Upper lobe of right lung (tissue), 1 donor: ENCODE results near the gene HRK. TPM values are rescaled to one million over a fixed set of nuclear protein-coding genes. Genes with fewer than 3 reads are reported as not detected.

Experiments used
- ATAC-seq: fragments of 200-7000 bp; cut with Tn5 transposase; one replicate; pipeline ENCODE4 v1.9.1; 2020; ENCODE audit warnings: mild to moderate bottlenecking, moderate library complexity
- DNase-seq: peaks from one replicate; pipeline ENCODE4 v3.0.0-alpha.2; 2020
- H3K27ac ChIP-seq: fragments of 200-600 bp; one replicate; pipeline ENCODE4 v1.8.0; 2022
- H3K27me3 ChIP-seq: fragments of 200-600 bp; one replicate; pipeline ENCODE4 v1.8.0; 2022; ENCODE audit warnings: mild to moderate bottlenecking
- H3K36me3 ChIP-seq: fragments of 200-600 bp; one replicate; pipeline ENCODE4 v1.8.0; 2022
- H3K4me1 ChIP-seq: fragments of 200-600 bp; one replicate; pipeline ENCODE4 v1.8.0; 2022
- H3K4me3 ChIP-seq: fragments of 200-600 bp; one replicate; pipeline ENCODE4 v1.8.0; 2022; ENCODE audit warnings: mild to moderate bottlenecking
- H3K9me3 ChIP-seq: fragments of 200-600 bp; one replicate; pipeline ENCODE4 v1.8.0; 2022
- CTCF ChIP-seq: fragments of 200-600 bp; IDR thresholded peaks from one replicate; pipeline ENCODE4 v1.8.0; 2022; ENCODE audit warnings: antibody characterized with exemption
- intact Hi-C: fragments of 100-400 bp; cut with DNase I; formaldehyde crosslinking; loops from one replicate; pipeline ENCODE4 v1.11.0; 2022
- total RNA-seq: library from RNA; stranded (reverse); fragmentation: NEBNext Ultra II Directional; extraction: Animal tissue kit (Norgen Biotek cat#: 25700); gene quantifications from one replicate; pipeline ENCODE4 v1.2.1, GENCODE V29; 2021
- donor health status: DM: no; HTN: yes; CAD: no; lungs with severe emphysema.

HRK gene
- total RNA-seq, 1 donor from 2014 or later = not detected

GRCh38 chr12:116839287-116839830 lies 41.9 kb downstream of the HRK start:
- ATAC-seq (no peak), DNase-seq (no peak)
- Histone ChIP-seq H3K27ac (no peak overlapping the region), H3K36me3 (no peaks in the 10 kb centered on the region), H3K9me3 (no peaks in the 10 kb centered on the region), H3K4me1 (no peaks in the 10 kb centered on the region), H3K27me3 (no peaks in the 10 kb centered on the region), H3K4me3 (no peak overlapping the region)
- no peak for TF ChIP-seq CTCF
- intact Hi-C loops = no loop called here

- no peak for TF ChIP-seq CTCF
Observed at GRCh38 chr12:116838365-116838764, 42.9 kb downstream of the HRK start.

GRCh38 chr12:116837097-116837496 lies 44.1 kb downstream of the HRK start:
- DNase-seq (no peak), ATAC-seq (no peak)
- intact Hi-C loops = no loop called here
- Histone ChIP-seq H3K9me3 (no peaks in the 10 kb centered on the region), H3K27ac (no peak overlapping the region), H3K4me1 (no peaks in the 10 kb centered on the region), H3K4me3 (no peak overlapping the region), H3K27me3 (no peaks in the 10 kb centered on the region), H3K36me3 (no peaks in the 10 kb centered on the region)
- no peak for TF ChIP-seq CTCF

More at GRCh38 chr12:116838365-116838764, 42.9 kb downstream of the HRK start:
- DNase-seq (no peak), ATAC-seq (no peak)
- no peaks in the 10 kb centered on the region for H3K4me1 ChIP-seq
- H3K27ac ChIP-seq = no peak overlapping the region
- H3K27me3 ChIP-seq = no peaks in the 10 kb centered on the region
- H3K9me3 ChIP-seq = no peaks in the 10 kb centered on the region
- intact Hi-C loops = no loop called here
- H3K36me3 ChIP-seq = no peaks in the 10 kb centered on the region
- H3K4me3 ChIP-seq = no peak overlapping the region

GRCh38 chr12:116835484-116835883 lies 45.8 kb downstream of the HRK start:
- intact Hi-C loops = no loop called here
- no peaks in the 10 kb centered on the region for H3K9me3 ChIP-seq
- TF ChIP-seq CTCF = no peak
- no peaks in the 10 kb centered on the region for H3K4me1 ChIP-seq
- no peaks in the 10 kb centered on the region for H3K27me3 ChIP-seq
- ATAC-seq = no peak
- no peaks in the 10 kb centered on the region for H3K36me3 ChIP-seq
- DNase-seq = no peak
- H3K27ac ChIP-seq = no peak overlapping the region
- H3K4me3 ChIP-seq = no peak overlapping the region

GRCh38 chr12:116833474-116833873 lies 47.8 kb downstream of the HRK start:
- TF ChIP-seq CTCF = no peak
- no peak for DNase-seq
- intact Hi-C loops = no loop called here
- Histone ChIP-seq H3K27me3 (no peaks in the 10 kb centered on the region), H3K4me1 (no peaks in the 10 kb centered on the region), H3K4me3 (no peak overlapping the region), H3K36me3 (no peaks in the 10 kb centered on the region), H3K27ac (no peak overlapping the region), H3K9me3 (no peaks in the 10 kb centered on the region)
- ATAC-seq = no peak

- DNase-seq (no peak), ATAC-seq (no peak)
- no peak overlapping the region for H3K4me3 ChIP-seq
- TF ChIP-seq CTCF = no peak
- no peak overlapping the region for H3K27ac ChIP-seq
- H3K36me3 ChIP-seq = no peaks in the 10 kb centered on the region
- no peaks in the 10 kb centered on the region for H3K9me3 ChIP-seq
- no peaks in the 10 kb centered on the region for H3K4me1 ChIP-seq
- intact Hi-C loops = no loop called here
- no peaks in the 10 kb centered on the region for H3K27me3 ChIP-seq
Observed at GRCh38 chr12:116832353-116832752, 48.9 kb downstream of the HRK start.
